DND-41 (cell line): ENCODE results near the gene RNF41.

Source experiments
- EZH2 ChIP-seq: IDR thresholded peaks from 3 replicates; pipeline ENCODE4 v1.6.1; 2012; ENCODE audit warnings: borderline replicate concordance, low read depth, mild to moderate bottlenecking, moderate library complexity, low read length, inconsistent platforms; ENCODE audit not compliant: severe bottlenecking
- TF ChIP-seq, protein P1 (sequence below): IDR thresholded peaks from 2 replicates; pipeline ENCODE4 v1.5.1; 2012; ENCODE audit warnings: borderline replicate concordance, low read length, moderate library complexity, mild to moderate bottlenecking; ENCODE audit not compliant: poor library complexity, severe bottlenecking; ENCODE audit errors: extremely low read depth

GRCh38 chr12:56243731-56244181 lies 22.0 kb upstream of the RNF41 start:
- TF ChIP-seq, protein P1, sequence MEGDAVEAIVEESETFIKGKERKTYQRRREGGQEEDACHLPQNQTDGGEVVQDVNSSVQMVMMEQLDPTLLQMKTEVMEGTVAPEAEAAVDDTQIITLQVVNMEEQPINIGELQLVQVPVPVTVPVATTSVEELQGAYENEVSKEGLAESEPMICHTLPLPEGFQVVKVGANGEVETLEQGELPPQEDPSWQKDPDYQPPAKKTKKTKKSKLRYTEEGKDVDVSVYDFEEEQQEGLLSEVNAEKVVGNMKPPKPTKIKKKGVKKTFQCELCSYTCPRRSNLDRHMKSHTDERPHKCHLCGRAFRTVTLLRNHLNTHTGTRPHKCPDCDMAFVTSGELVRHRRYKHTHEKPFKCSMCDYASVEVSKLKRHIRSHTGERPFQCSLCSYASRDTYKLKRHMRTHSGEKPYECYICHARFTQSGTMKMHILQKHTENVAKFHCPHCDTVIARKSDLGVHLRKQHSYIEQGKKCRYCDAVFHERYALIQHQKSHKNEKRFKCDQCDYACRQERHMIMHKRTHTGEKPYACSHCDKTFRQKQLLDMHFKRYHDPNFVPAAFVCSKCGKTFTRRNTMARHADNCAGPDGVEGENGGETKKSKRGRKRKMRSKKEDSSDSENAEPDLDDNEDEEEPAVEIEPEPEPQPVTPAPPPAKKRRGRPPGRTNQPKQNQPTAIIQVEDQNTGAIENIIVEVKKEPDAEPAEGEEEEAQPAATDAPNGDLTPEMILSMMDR, result no peak
- no peak for TF ChIP-seq EZH2
